Panc1 (cell line): ENCODE measurements around the gene SLC27A2. TPM values are rescaled to one million over a fixed set of nuclear protein-coding genes. Genes with fewer than 3 reads are reported as not detected.
A peak's percentile ranks its signal among the peaks of the same experiment; 100 is the strongest.

Source experiments
- ATAC-seq: fragments of 200-7000 bp; cut with Tn5 transposase; 2 replicates; pipeline ENCODE4 v1.9.1; 2020; ENCODE audit warnings: mild to moderate bottlenecking, moderate library complexity
- BruUV-seq: library from RNA; stranded (reverse); fragments of 400-500 nt; replicated peaks from 2 replicates; lab custom pipeline; 2021; lab: Mats Ljungman, UMichigan
- CTCF ChIA-PET: fragments of 300-600 bp; sonication (Branson Sonifier 250); formaldehyde crosslinking; loops from one replicate; lab custom pipeline; 2022; ENCODE audit warnings: antibody characterized with exemption; lab: Charles Lee
- POLR2A ChIA-PET: fragments of 300-600 bp; sonication (Branson Sonifier 250); formaldehyde crosslinking; loops from one replicate; lab custom pipeline; 2022; ENCODE audit warnings: antibody characterized with exemption; lab: Charles Lee
- DNase-seq: peaks from one replicate; pipeline ENCODE4 v3.0.0-alpha.2; 2010; ENCODE audit warnings: low read depth, low spot score
- H3K27ac ChIP-seq: 2 replicates; pipeline ENCODE4 v1.5.1; 2011; ENCODE audit warnings: mild to moderate bottlenecking, low read length, inconsistent platforms
- H3K27me3 ChIP-seq: fragments of 200-500 bp; sonication (Bioruptor generic); 2 replicates; pipeline ENCODE4 v1.6.0; 2014; ENCODE audit warnings: low read length, inconsistent platforms; ENCODE audit not compliant: control insufficient read depth, insufficient read depth
- H3K36me3 ChIP-seq: fragments of 200-500 bp; sonication (Bioruptor generic); 2 replicates; pipeline ENCODE4 v1.5.1; 2014; ENCODE audit warnings: inconsistent platforms, mild to moderate bottlenecking, low read length, moderate library complexity; ENCODE audit not compliant: control insufficient read depth, insufficient read depth
- H3K4me1 ChIP-seq: 2 replicates; pipeline ENCODE4 v1.5.1; 2011; ENCODE audit warnings: inconsistent platforms, mild to moderate bottlenecking, low read length, moderate library complexity; ENCODE audit not compliant: control insufficient read depth, insufficient read depth
- H3K4me3 ChIP-seq, 2 experiments: 2 replicates each; pipeline ENCODE4 v1.5.1; 2011 to 2012; ENCODE audit warnings: low read depth in 2 of 2, low read length in 2 of 2, mild to moderate bottlenecking in 2 of 2, inconsistent platforms in 1 of 2, moderate library complexity in 1 of 2
- H3K9me3 ChIP-seq: fragments of 200-500 bp; sonication (Bioruptor generic); 2 replicates; pipeline ENCODE4 v1.5.1; 2014; ENCODE audit warnings: low read depth, mild to moderate bottlenecking, inconsistent platforms, low read length, moderate library complexity; ENCODE audit not compliant: control insufficient read depth, insufficient read depth
- POLR2AphosphoS5 ChIP-seq: IDR thresholded peaks from 2 replicates; pipeline ENCODE4 v1.6.1; 2012; ENCODE audit warnings: mild to moderate bottlenecking, low read depth, low read length, moderate library complexity
- REST ChIP-seq, 2 experiments: IDR thresholded peaks; 2 replicates each; pipeline ENCODE4 v1.6.1; 2011 to 2012; ENCODE audit warnings: low read depth in 2 of 2, control low read depth in 1 of 2, low read length in 1 of 2, mild to moderate bottlenecking in 1 of 2, moderate library complexity in 1 of 2; ENCODE audit not compliant: insufficient read depth in 1 of 2
- SIN3A ChIP-seq: IDR thresholded peaks from 2 replicates; pipeline ENCODE4 v1.6.1; 2012; ENCODE audit warnings: low read depth, mild to moderate bottlenecking, low read length, moderate library complexity, borderline replicate concordance; ENCODE audit not compliant: insufficient read depth
- TCF7L2 ChIP-seq: IDR thresholded peaks from 2 replicates; pipeline ENCODE4 v1.6.1; 2011; ENCODE audit warnings: mild to moderate bottlenecking, low read depth, low read length, inconsistent platforms
- in situ Hi-C: cut with HindIII; loops from 2 replicates; pipeline ENCODE4 v1.10.0; 2016; ENCODE audit warnings: low sequenced_read_pairs, low pct_unique_long_range_greater_than_20kb
- intact Hi-C: fragments of 100-400 bp; cut with micrococcal nuclease; formaldehyde crosslinking; loops from one replicate; pipeline ENCODE4 v1.10.0; 2022; ENCODE audit not compliant: unreplicated experiment
- total RNA-seq: library from RNA; stranded (reverse); gene quantifications from one replicate; pipeline ENCODE4 v1.2.1, GENCODE V29; 2021; ENCODE audit not compliant: unreplicated experiment
- TF ChIP-seq, protein P1 (sequence below): fragments of 450-650 bp; IDR thresholded peaks from 2 replicates; pipeline ENCODE4 v1.5.1; 2017; ENCODE audit warnings: mild to moderate bottlenecking

The SLC27A2 gene
- total RNA-seq, 1 experiment from 2014 or later: 0.18 TPM

- TF ChIP-seq TCF7L2: no peak
- H3K9me3 ChIP-seq: no peaks in the 10 kb centered on the region
- intact Hi-C loops (no loop called here), in situ Hi-C loops (no loop called here)
- H3K27me3 ChIP-seq: no peaks in the 10 kb centered on the region; the same call in 1 of the 2 replicates
- BruUV-seq: no TSS peak
- no peak overlapping the region for H3K27ac ChIP-seq
- H3K4me1 ChIP-seq: no peaks in the 10 kb centered on the region
- no peaks in the 10 kb centered on the region for H3K36me3 ChIP-seq
- DNase-seq (no peak), ATAC-seq (no peak)
- POLR2A ChIA-PET: no interaction called here
- no peak overlapping the region for H3K4me3 ChIP-seq
- CTCF ChIA-PET: no interaction called here
Observed at GRCh38 chr15:50135031-50135551, 46.9 kb upstream of the SLC27A2 start.

DNA sequence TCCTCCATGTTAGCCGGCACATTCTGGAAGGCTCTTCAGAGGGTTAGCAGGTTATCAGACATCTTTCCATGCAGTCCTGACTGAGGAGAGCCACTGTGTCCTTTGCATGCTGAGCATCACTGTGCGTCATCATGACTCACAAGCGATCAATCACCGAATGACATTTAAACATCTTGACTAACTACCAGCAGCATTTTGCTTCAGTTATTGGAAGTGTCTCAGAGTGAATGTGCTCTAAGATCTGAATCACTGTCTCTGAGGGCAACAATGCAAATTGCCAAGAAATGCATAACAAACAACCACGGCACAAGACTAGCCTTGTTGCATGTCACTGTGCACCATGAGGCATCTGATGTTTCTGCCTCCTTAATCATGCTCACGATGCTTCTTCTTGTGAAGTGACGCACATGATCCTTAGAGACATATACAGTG is 44.6 kb upstream of the SLC27A2 start:
- POLR2A ChIA-PET: no interaction called here
- no peak overlapping the region for H3K4me3 ChIP-seq
- BruUV-seq: no TSS peak
- TF ChIP-seq POLR2AphosphoS5 (no peak), SIN3A (no peak), TCF7L2 (no peak), REST (IDR thresholded peaks at IDR 0.05; ENCODE audit: insufficient read depth in 1 of 2, low read depth in 2 of 2, low read length in 1 of 2) (no peak)
- TF ChIP-seq, protein P1, sequence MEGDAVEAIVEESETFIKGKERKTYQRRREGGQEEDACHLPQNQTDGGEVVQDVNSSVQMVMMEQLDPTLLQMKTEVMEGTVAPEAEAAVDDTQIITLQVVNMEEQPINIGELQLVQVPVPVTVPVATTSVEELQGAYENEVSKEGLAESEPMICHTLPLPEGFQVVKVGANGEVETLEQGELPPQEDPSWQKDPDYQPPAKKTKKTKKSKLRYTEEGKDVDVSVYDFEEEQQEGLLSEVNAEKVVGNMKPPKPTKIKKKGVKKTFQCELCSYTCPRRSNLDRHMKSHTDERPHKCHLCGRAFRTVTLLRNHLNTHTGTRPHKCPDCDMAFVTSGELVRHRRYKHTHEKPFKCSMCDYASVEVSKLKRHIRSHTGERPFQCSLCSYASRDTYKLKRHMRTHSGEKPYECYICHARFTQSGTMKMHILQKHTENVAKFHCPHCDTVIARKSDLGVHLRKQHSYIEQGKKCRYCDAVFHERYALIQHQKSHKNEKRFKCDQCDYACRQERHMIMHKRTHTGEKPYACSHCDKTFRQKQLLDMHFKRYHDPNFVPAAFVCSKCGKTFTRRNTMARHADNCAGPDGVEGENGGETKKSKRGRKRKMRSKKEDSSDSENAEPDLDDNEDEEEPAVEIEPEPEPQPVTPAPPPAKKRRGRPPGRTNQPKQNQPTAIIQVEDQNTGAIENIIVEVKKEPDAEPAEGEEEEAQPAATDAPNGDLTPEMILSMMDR: no peak
- CTCF ChIA-PET: no interaction called here
- intact Hi-C loops: no loop called here
- H3K4me1 ChIP-seq: no peaks in the 10 kb centered on the region
- in situ Hi-C loops: no loop called here
- H3K27ac ChIP-seq: no peak overlapping the region
- no peaks in the 10 kb centered on the region; the same call in 1 of the 2 replicates for H3K27me3 ChIP-seq
- peak; percentile 71 for ATAC-seq
- H3K9me3 ChIP-seq: no peaks in the 10 kb centered on the region
- no peaks in the 10 kb centered on the region for H3K36me3 ChIP-seq
- peak; percentile 69 for DNase-seq

- Histone ChIP-seq H3K27me3 (no peaks in the 10 kb centered on the region; the same call in 1 of the 2 replicates), H3K4me3 (no peak overlapping the region), H3K36me3 (no peaks in the 10 kb centered on the region), H3K9me3 (no peaks in the 10 kb centered on the region), H3K4me1 (no peaks in the 10 kb centered on the region), H3K27ac (no peak overlapping the region)
- in situ Hi-C loops: no loop called here
- intact Hi-C loops: no loop called here
- CTCF ChIA-PET: no interaction called here
- BruUV-seq: no TSS peak
- POLR2A ChIA-PET: no interaction called here
- ATAC-seq (no peak), DNase-seq (no peak)
- no peak for TF ChIP-seq REST (IDR thresholded peaks at IDR 0.05; ENCODE audit: insufficient read depth in 1 of 2, low read depth in 2 of 2, low read length in 1 of 2)
- TF ChIP-seq SIN3A: no peak
- no peak for TF ChIP-seq POLR2AphosphoS5
- TF ChIP-seq TCF7L2: no peak
- TF ChIP-seq, protein P1: no peak
Observed at GRCh38 chr15:50137893-50138292, 44.1 kb upstream of the SLC27A2 start.
